Ovary (tissue), 3 donors: ENCODE measurements around the gene FBXL17.

Experiments
- CTCF ChIP-seq, 3 donors: fragments of 450-650 bp in 2 of 3; fragments of 200-600 bp in 1 of 3; IDR thresholded peaks; one replicate each; pipeline versions ENCODE4 v1.5.1 to v1.8.0; 2016 to 2022; ENCODE audit warnings: antibody characterized with exemption in 3 of 3, mild to moderate bottlenecking in 1 of 3
- EP300 ChIP-seq: sonication (generic); formaldehyde crosslinking; IDR thresholded peaks from one replicate; pipeline ENCODE4 v1.6.1; 2017; ENCODE audit warnings: antibody characterized with exemption
- POLR2A ChIP-seq: fragments of 450-650 bp; IDR thresholded peaks from one replicate; pipeline ENCODE4 v1.6.1; 2017; ENCODE audit warnings: antibody characterized with exemption, mild to moderate bottlenecking, moderate library complexity
- donor health status: DM: no; HTN: no; CAD: no.

GRCh38 chr5:107813559-107813958, 568.3 kb downstream of the FBXL17 start:
- TF ChIP-seq CTCF (IDR thresholded peaks at IDR 0.05) (no peak), POLR2A (no peak), EP300 (no peak)
